Naive thymus-derived CD4-positive, alpha-beta T cell (primary cell): ENCODE measurements around the gene DYRK3. TPM values are rescaled to one million over a fixed set of nuclear protein-coding genes. Genes with fewer than 3 reads are reported as not detected.
"Not testable (repeated sequence)": the region's sequence is repeated elsewhere in the genome, so short reads cannot be mapped to it uniquely, and the experiment has no call there.

Source experiments
- ATAC-seq: fragments of 150-1000 bp; cut with Tn5 transposase; 2 replicates; pipeline ENCODE4 v1.10.0; 2021; ENCODE audit warnings: mild to moderate bottlenecking, moderate library complexity
- CTCF ChIA-PET: fragments of 350-600 bp; sonication (Branson Sonifier 250); formaldehyde crosslinking; loops from one replicate; lab custom pipeline; 2021; ENCODE audit warnings: antibody characterized with exemption; lab: Charles Lee
- POLR2A ChIA-PET: fragments of 350-600 bp; sonication (Branson Sonifier 250); formaldehyde crosslinking; loops from one replicate; lab custom pipeline; 2021; ENCODE audit warnings: antibody characterized with exemption, inconsistent platforms; lab: Charles Lee
- DNase-seq, 9 donors: peaks; one replicate each; pipeline versions ENCODE4 v3.0.0 to v3.0.0-alpha.2; 2020 to 2022; ENCODE audit warnings: mixed read lengths in 1 of 9
- H3K27ac ChIP-seq: one replicate; pipeline ENCODE4 v1.7.0; 2013; ENCODE audit warnings: mild to moderate bottlenecking, low read depth, low read length, moderate library complexity
- H3K27me3 ChIP-seq, 2 donors: one replicate each; pipeline ENCODE4 v1.7.0; 2013; ENCODE audit warnings: low read length in 2 of 2, mild to moderate bottlenecking in 2 of 2, moderate library complexity in 2 of 2; ENCODE audit not compliant: control insufficient read depth in 2 of 2, insufficient read depth in 2 of 2
- H3K36me3 ChIP-seq, 3 experiments: 1 replicate in 2 of 3; 2 replicates in 1 of 3; pipeline ENCODE4 v1.7.0; 2013; ENCODE audit warnings: low read length in 3 of 3, mild to moderate bottlenecking in 3 of 3, moderate library complexity in 1 of 3; ENCODE audit not compliant: insufficient read depth in 3 of 3, control insufficient read depth in 2 of 3
- H3K4me1 ChIP-seq, 2 donors: one replicate each; pipeline ENCODE4 v1.7.0; 2013; ENCODE audit warnings: low read length in 2 of 2, mild to moderate bottlenecking in 2 of 2, moderate library complexity in 1 of 2; ENCODE audit not compliant: control insufficient read depth in 2 of 2, insufficient read depth in 2 of 2
- H3K4me3 ChIP-seq: 2 replicates; pipeline ENCODE4 v1.7.0; 2013; ENCODE audit warnings: mild to moderate bottlenecking, low read length
- H3K9me3 ChIP-seq, 3 experiments: 1 replicate in 2 of 3; 2 replicates in 1 of 3; pipeline ENCODE4 v1.7.0; 2013; ENCODE audit warnings: low read length in 3 of 3; ENCODE audit not compliant: control insufficient read depth in 2 of 3
- H3K27ac Mint-ChIP-seq, 9 donors: one replicate each; pipeline ENCODE4 v1.8.0; 2020 to 2022; ENCODE audit warnings: mixed read lengths in 9 of 9, mild to moderate bottlenecking in 8 of 9, moderate library complexity in 5 of 9, inconsistent platforms in 2 of 9
- H3K27me3 Mint-ChIP-seq, 5 donors: one replicate each; pipeline ENCODE4 v1.8.0; 2021 to 2022; ENCODE audit warnings: mixed read lengths in 5 of 5, mild to moderate bottlenecking in 1 of 5
- H3K36me3 Mint-ChIP-seq, 5 donors: one replicate each; pipeline ENCODE4 v1.8.0; 2020 to 2022; ENCODE audit warnings: mixed read lengths in 5 of 5, mild to moderate bottlenecking in 3 of 5, inconsistent platforms in 1 of 5
- H3K4me1 Mint-ChIP-seq, 7 donors: one replicate each; pipeline ENCODE4 v1.8.0; 2020 to 2022; ENCODE audit warnings: mixed read lengths in 7 of 7, mild to moderate bottlenecking in 3 of 7, inconsistent platforms in 1 of 7
- H3K4me3 Mint-ChIP-seq, 10 donors: one replicate each; pipeline ENCODE4 v1.8.0; 2020 to 2022; ENCODE audit warnings: mild to moderate bottlenecking in 10 of 10, mixed read lengths in 10 of 10, moderate library complexity in 6 of 10, inconsistent platforms in 2 of 10
- H3K9me3 Mint-ChIP-seq, 11 donors: one replicate each; pipeline ENCODE4 v1.8.0; 2020 to 2022; ENCODE audit warnings: mixed read lengths in 11 of 11, mild to moderate bottlenecking in 4 of 11, inconsistent platforms in 1 of 11, moderate library complexity in 1 of 11
- intact Hi-C, 2 donors: fragments of 100-400 bp; cut with micrococcal nuclease; formaldehyde crosslinking; loops; one replicate each; pipeline ENCODE4 v1.15.1; 2023
- polyA plus RNA-seq, 2 donors: library from polyadenylated mRNA; unstranded; fragments of 300-500 nt; fragmentation: Illumina TruSeq; gene quantifications; one replicate each; pipeline ENCODE4 v1.2.3, GENCODE V29; 2021
- total RNA-seq, 6 experiments: library from RNA in 5 of 6; stranded (reverse) in 5 of 6; gene quantifications; 1 replicate in 5 of 6; 2 replicates in 1 of 6; pipeline ENCODE4 v1.2.3 and lab custom pipeline; 2021 to 2026

The DYRK3 gene
- total and polyA plus RNA-seq, 7 experiments from 2014 or later, result 0.22 to 8.2 (median 0.69) TPM; not detected in 2

- Mint-ChIP-seq H3K4me1 (peaks cover 7 to 35% (median 30%) of the 10 kb centered on the region in 7 donors), H3K36me3 (peaks cover 0 to 21% (median 16%) of the 10 kb centered on the region in 5 donors), H3K9me3 (no peaks in the 10 kb centered on the region), H3K27ac (peak within 1 kb of the TSS; percentile 92 to 99 (median 94)), H3K4me3 (peak within 1 kb of the TSS; percentile 89 to 95 (median 93)), H3K27me3 (peaks cover 0 to 17% (median 0%) of the 10 kb centered on the region in 5 donors)
- peak within 1 kb of the TSS; percentile 97 for H3K4me3 ChIP-seq
- intact Hi-C loops, result loop anchor here (1.0 to 10.0 kb wide), 15 partner anchors 22 to 1808 kb away; partner anchors contain the start of genes DYRK3 (in 2 of the 2), MAPKAPK2 (in 1 of the 2) and RASSF5 (in 1 of the 2)
- H3K9me3 ChIP-seq, result no peaks in the 10 kb centered on the region
- H3K27ac ChIP-seq, result peak within 1 kb of the TSS; percentile 88
- ChIA-PET CTCF (interaction anchor here (0.7 to 4.7 kb wide), 10 partner anchors 8 to 370 kb away, joined by 3 to 17 read pairs (median 4); no protein-coding TSS in a partner anchor), POLR2A (interaction anchor here (0.7 to 1.5 kb wide), 10 partner anchors 11 to 142 kb away, joined by 3 to 6 read pairs (median 4); partner anchors contain the start of genes IKBKE and RASSF5)
- peaks cover 3 to 22% (median 9%) of the 10 kb centered on the region in 3 experiments for H3K36me3 ChIP-seq
- DNase-seq (peak; percentile 88 to 98 (median 94)), ATAC-seq (peak; percentile 100)
- H3K4me1 ChIP-seq, result peaks cover 8 to 10% of the 10 kb centered on the region in 2 donors
- H3K27me3 ChIP-seq, result no peaks in the 10 kb centered on the region
Measured at GRCh38 chr1:206612129-206612876, 23.0 kb upstream of the DYRK3 start, which contains the start of gene EIF2D. EIF2D (minus strand) TSS chr1:206612465; CDS start chr1:206612342, 123 bp downstream.

DNA sequence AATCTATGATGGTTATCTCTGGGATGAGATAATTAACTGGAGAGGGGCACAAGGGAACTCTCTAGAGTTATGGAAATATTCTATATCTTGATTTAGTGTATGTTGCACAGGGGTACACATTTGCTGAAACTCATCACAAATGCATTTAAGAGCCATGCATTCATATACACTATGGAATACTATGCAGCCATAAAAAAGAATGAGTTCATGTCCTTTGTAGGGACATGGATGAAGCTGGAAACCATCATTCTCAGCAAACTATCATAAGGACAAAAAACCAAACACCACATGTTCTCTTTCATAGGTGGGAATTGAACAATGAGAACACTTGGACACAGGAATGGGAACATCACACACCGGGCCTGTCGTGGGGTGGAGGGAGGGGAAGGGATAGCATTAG, 8.9 kb upstream of the DYRK3 start:
- H3K27ac ChIP-seq, ATAC-seq, H3K36me3 ChIP-seq, H3K27ac Mint-ChIP-seq, DNase-seq, intact Hi-C loops, H3K4me3 Mint-ChIP-seq, H3K27me3 ChIP-seq, H3K36me3 Mint-ChIP-seq, CTCF ChIA-PET, H3K9me3 ChIP-seq, POLR2A ChIA-PET, H3K4me3 ChIP-seq, H3K4me1 Mint-ChIP-seq, H3K9me3 Mint-ChIP-seq, H3K4me1 ChIP-seq: not testable (repeated sequence)
- H3K27me3 Mint-ChIP-seq, result peaks cover 0 to 38% (median 6%) of the 10 kb centered on the region in 5 donors

- H3K4me3 Mint-ChIP-seq, result no peak overlapping the region
- intact Hi-C loops, result no loop called here
- Histone ChIP-seq H3K36me3 (no peaks in the 10 kb centered on the region), H3K27ac (no peak overlapping the region), H3K9me3 (no peaks in the 10 kb centered on the region), H3K27me3 (no peaks in the 10 kb centered on the region), H3K4me3 (no peak overlapping the region), H3K4me1 (no peaks in the 10 kb centered on the region)
- H3K27ac Mint-ChIP-seq, result no peak overlapping the region
- peaks cover 0 to 3% (median 0%) of the 10 kb centered on the region in 11 donors for H3K9me3 Mint-ChIP-seq
- H3K27me3 Mint-ChIP-seq, result peaks cover 7 to 32% (median 9%) of the 10 kb centered on the region in 5 donors
- ATAC-seq (no peak), DNase-seq (no peak)
- CTCF ChIA-PET, result interaction anchor here (0.6 to 1.0 kb wide), 2 partner anchors 341 to 352 kb away, joined by 3 read pairs; no protein-coding TSS in a partner anchor
- H3K4me1 Mint-ChIP-seq, result no peaks in the 10 kb centered on the region
- POLR2A ChIA-PET, result interaction anchor here (0.8 kb wide), 1 partner anchor 18 kb away, joined by 5 read pairs; no protein-coding TSS in a partner anchor
- no peaks in the 10 kb centered on the region for H3K36me3 Mint-ChIP-seq
Measured at GRCh38 chr1:206628916-206629315, 6.4 kb upstream of the DYRK3 start.

GRCh38 chr1:206631085-206631509, 4.2 kb upstream of the DYRK3 start:
- ATAC-seq (no peak), DNase-seq (no peak)
- POLR2A ChIA-PET, result no interaction called here
- Mint-ChIP-seq H3K4me3 (no peak overlapping the region), H3K27ac (no peak overlapping the region), H3K27me3 (peaks cover 7 to 23% (median 9%) of the 10 kb centered on the region in 5 donors), H3K36me3 (no peaks in the 10 kb centered on the region), H3K4me1 (peaks cover 8 to 15% (median 12%) of the 10 kb centered on the region in 7 donors), H3K9me3 (no peaks in the 10 kb centered on the region)
- CTCF ChIA-PET, result interaction anchor here (0.7 to 1.5 kb wide), 9 partner anchors 9 to 351 kb away, joined by 3 to 24 read pairs (median 4); no protein-coding TSS in a partner anchor
- Histone ChIP-seq H3K27me3 (no peaks in the 10 kb centered on the region), H3K4me1 (peaks cover 8 to 15% of the 10 kb centered on the region in 2 donors), H3K4me3 (no peak overlapping the region), H3K9me3 (no peaks in the 10 kb centered on the region), H3K36me3 (no peaks in the 10 kb centered on the region), H3K27ac (no peak overlapping the region)
- intact Hi-C loops, result loop anchor here (5.0 to 10.0 kb wide), 4 partner anchors 96 to 1124 kb away; partner anchors contain the start of gene CD46 (in 1 of the 2)

- ChIA-PET CTCF (interaction anchor here (0.7 to 4.2 kb wide), 7 partner anchors 21 to 693 kb away, joined by 3 to 53 read pairs (median 4); partner anchors contain the start of gene MAPKAPK2), POLR2A (no interaction called here)
- ATAC-seq (no peak), DNase-seq (no peak)
- Mint-ChIP-seq H3K36me3 (no peaks in the 10 kb centered on the region), H3K27me3 (peaks cover 7 to 14% (median 9%) of the 10 kb centered on the region in 5 donors), H3K27ac (peak overlapping the region in 1 of 9 donors; percentile 72), H3K4me1 (peaks cover 14 to 29% (median 18%) of the 10 kb centered on the region in 7 donors), H3K4me3 (peak overlapping the region in 7 of 10 donors; percentile 37 to 90 (median 50)), H3K9me3 (no peaks in the 10 kb centered on the region)
- H3K4me3 ChIP-seq, result no peak overlapping the region
- H3K36me3 ChIP-seq, result no peaks in the 10 kb centered on the region
- no peaks in the 10 kb centered on the region for H3K27me3 ChIP-seq
- H3K4me1 ChIP-seq, result peaks cover 8 to 16% of the 10 kb centered on the region in 2 donors
- no peaks in the 10 kb centered on the region for H3K9me3 ChIP-seq
- intact Hi-C loops, result loop anchor here (1.0 to 10.0 kb wide), 11 partner anchors 31 to 1121 kb away; partner anchors contain the start of gene CD46 (in 1 of the 2)
- no peak overlapping the region for H3K27ac ChIP-seq
Measured at GRCh38 chr1:206633708-206634121, 1.6 kb upstream of the DYRK3 start.
